Measurements from ENCODE around the gene BCAS1.

Gene BCAS1

DNA sequence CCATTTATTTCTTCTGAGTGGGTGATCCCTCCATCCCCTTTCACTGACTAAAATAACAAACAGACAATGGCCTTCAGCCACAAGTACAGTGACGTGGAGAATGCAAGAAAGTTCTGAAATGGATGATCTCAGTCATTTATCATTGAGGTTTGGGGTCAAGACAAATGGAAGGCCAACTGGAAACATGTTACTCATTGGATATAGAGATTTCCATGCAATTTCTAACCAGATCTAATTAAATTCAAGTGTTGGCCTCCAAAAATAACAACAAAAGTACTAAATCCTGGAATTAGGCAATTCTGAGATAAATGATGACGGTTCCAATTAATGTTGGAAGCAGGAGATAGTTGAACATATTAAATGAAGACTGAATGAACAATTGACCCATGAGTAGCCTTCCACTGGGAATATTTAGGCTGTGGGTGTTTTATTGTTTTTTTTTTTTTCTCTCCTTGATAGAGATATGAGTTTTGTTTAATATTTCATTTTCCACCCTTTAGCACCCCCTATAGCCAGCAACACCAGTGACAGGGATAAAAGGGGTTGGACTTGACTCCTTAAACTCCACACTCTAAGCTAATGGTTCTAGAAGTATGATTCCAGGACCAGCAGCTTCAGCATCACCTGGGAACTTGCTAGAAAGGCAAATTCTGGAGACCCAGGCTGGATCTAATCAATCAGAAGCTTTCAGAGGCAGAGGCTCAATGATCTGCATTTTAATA lies 112.8 kb downstream of the BCAS1 start:
- no peak for DNase-seq

DNA sequence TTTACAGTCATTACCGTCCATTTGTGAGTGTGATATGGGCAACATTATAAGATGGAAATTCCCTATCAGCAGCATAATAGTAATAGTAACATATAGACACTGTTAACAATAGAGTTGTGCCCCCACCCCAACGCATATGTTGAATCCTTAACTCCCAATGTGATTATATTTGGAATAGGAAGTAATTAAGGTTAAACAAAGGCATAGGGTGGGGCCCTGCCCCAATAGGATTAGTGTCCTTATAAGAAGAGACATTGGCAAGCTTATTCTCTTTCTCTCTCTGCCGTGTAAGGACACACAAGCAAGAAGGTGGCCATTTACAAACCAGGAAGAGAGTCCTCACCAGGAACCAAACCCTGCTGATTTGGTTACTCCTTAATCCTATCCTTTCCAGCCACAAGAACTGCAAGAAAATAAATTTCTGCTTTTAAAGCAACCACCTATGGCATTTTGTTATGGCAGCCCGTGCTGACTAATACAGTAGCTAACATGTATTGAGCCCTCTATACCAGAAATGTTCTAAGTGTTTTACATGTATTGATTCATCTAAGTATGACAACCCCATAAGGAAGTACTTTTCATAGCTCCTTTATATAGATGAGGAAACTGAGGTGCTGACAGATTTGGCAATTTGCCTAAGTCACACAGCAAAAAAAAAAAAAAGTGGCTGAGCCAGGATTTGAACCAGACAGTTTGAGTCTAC lies 114.2 kb downstream of the BCAS1 start:
- no peak for DNase-seq

DNA sequence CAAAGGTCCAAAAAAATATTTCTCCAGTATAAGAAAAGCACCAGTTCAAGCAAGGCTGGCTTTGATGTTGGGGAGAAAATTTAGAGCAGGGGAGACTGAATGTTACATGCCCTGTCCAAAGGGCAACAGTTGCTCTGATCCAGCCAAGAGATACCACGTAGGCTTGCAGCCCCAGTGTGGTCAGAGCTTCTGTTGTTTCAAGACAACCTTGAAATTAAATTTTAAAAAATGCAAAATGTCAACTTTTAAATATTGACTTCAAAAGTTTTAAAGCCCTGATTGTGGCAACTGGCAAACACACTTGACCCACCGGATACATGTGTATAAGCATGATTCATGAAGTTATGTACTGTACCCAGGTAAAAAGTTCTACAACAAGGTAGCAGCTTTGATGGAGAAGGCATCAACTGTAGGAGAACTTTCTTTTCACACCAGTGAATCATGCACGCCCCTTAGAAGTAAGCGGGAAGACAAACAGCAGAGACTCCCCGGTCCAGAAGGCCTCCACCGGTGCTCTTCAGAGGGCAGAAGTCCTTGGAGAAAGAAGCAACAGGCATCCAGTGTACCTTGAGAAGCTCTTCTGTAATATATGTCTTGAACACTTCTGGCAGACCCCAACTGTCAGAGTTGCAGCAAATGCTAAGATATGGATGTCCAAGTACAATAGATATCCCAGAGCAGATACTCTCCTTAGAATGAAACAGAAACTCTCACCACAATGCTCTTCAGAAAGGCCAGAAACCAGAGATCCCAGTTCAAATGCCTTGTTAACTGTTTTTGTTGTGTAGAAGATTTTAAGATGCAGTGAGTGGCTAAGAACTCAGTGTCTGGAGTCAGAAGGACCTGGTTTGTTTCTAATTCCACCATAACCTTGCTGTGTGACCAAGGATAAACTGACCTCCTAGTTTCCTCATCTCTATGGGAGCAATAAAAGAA lies 115.4 kb downstream of the BCAS1 start:
- DNase-seq = no peak

DNA sequence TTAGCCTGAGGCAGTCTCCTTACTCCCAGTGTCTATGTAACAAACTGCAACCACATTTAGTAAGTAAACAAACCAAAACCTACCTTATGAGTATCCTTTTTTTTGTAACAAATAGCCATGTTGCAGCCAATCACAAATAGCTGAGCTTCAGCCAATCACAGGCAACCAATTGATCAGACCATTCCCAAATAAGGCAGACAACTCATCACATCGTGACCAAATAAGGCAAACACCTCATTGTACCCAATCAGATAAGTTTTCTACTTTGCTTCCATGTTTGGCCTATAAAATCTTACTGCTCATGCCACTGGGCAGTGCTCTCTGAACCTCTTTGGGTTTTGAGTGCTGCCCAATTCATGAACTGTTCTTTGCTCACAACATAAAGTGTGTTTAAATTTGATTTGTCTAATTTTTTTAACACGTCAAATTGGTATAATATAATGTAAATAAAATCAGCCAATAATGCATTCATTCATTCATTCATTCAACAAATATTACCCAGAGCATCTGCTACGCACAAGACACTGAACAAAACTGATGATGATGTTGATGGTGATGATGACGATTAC lies 117.8 kb downstream of the BCAS1 start:
- DNase-seq = no peak

DNA sequence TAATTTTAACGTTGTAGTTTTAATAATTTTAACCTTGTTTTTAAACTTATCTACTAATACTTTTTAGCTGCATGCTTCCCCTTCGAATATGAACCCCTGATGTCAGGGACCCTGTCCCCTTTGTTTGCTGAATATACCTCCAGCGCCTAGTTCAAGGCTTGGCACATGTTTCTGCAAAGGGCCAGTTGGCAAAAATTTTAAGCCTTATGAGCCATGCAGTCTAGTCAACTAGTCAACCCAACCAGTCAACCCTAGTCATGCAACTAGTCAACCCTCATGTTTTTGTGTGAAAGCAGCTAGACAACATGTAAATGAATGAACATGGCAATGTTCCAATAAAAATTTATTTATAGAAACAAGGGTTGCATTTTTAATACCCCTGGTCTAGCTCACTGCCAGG lies 119.8 kb downstream of the BCAS1 start:
- no peak for DNase-seq

DNA sequence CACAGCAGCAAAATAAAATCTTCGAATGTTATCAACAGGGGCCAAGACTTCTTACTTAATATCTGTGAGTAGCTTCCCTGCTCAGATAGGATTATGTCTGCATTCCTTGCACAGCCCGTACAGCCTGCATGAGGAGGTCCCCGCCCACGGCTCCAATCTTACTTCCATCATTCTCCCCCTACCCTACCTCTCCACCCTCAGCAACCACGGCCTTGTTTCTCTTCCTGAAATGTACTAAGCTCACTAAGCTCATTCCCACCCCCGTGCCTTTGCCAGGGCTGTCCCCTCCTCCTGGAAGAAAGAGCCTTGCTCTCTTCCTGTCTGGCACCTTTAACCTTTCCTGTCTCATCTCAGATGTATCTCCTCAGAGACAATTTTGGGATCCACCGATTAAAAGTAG lies 120.4 kb downstream of the BCAS1 start:
- no peak for DNase-seq

DNA sequence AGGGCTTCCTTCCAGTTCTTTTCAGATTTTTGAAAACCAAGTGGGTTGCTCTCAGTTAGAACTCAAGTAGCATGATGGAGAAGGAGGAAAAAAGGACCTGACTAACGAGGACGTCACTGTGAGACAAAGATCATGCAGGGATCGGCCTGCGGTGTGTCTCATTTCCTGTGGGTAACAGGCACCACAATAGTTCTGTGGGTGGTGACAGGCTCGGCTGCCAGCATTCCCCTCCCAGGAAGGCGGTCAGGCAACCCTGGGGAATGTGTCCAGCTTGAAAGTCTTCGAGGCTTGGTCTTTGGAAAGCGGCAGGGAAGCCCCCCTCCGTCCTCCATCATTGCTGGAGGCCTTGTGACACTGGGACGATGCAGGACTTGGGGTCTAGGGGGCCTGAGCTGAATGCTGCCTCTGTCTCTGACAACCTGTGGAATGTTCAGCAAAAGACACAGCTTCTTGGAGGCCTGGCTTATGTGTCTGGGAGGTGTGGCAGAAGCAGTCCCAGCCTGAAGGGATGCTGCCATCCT lies 121.0 kb downstream of the BCAS1 start:
- DNase-seq = no peak

DNA sequence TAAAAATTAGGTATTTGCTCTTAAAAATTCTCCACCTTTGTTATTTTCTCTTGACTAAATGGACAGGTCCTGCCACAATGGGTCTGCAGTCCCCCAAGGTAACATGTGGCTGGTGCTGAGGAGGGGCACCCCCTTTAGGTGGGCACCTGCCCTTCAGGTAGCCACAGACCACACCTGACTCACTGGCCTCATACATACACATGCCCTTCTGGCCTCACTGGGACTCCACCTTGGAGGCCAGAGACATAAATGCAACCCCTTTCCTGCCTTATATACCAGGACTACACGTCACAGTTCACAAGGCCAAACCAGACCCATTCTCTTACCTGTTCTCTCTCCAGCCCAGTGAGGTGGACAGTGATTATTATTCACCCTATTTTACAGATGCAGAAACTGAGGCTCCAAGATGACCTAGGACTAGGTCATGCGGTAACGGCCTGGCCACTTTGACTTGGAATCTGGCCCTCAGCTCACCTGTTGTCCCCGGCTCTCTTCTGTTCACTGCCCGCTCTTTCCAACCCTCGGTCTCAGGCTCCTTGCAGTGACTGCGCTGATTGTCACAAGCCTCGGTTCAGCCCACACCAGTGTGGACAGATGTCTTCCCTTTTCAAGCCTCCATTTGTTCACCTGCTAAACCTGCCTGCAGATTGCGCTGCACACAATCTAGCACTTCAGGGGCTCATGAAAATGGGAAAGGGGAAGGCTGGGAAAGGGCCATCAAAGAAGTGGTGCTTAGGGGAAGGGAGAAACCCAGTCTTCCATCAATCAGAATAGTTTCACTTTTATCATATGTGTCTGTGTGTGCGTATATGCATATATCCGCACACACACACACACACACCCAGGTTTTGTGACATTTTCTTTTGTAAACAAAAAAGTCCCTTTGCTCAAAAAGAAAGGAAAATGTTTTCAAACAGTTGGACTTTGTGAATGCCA lies 121.7 kb downstream of the BCAS1 start:
- DNase-seq = no peak

DNA sequence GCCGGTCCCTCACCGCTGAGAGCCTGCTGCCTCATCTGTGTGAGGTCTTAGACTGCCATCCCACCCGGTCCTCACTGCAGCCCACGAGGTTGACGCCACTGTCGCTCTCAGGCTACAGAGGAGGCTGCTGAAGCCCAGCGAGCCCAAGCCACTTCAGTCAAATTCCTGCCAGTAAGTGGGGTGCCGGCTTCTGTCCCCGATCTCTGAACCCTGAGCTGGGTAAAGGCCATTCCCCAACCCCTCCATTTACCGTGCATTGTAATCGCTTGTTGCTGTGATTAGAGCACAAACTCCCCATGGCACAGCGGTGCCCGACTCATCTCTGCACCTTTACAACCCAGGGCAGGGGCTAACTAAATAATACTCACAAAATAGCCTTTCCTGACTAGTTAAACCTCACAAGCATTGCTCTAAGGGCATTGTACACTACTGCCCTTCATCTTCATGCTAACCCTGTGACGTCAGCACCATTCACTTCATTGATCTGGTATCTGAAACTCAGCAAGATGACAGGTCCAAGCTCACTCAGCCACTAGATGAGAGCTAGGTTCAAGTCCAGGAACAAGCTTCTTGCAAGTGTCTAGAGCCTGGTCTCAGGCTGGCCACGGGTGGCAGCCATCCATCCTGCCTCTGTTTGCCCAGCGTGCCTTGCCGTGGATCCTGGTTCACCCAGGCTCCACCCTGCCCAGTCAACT lies 122.7 kb downstream of the BCAS1 start:
- no peak for DNase-seq

DNA sequence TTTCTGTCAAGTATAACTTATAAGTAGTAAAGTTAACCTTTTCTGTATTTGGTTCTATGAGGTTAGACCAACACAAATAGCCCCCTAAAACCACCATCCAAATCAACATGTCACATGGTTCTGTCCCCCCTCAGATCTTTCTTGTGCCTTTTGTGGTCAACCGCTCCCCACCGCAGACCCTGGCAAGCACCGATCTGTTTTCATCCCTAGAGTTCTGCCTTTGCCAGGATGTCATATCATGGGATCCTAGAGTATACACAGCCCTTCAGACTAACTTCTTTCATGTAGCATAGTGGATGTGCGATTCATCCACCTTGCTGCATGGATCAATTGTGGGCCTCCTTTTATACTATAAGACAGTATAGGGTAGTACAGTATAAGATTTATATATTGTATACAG lies 124.3 kb downstream of the BCAS1 start:
- no peak for DNase-seq

DNA sequence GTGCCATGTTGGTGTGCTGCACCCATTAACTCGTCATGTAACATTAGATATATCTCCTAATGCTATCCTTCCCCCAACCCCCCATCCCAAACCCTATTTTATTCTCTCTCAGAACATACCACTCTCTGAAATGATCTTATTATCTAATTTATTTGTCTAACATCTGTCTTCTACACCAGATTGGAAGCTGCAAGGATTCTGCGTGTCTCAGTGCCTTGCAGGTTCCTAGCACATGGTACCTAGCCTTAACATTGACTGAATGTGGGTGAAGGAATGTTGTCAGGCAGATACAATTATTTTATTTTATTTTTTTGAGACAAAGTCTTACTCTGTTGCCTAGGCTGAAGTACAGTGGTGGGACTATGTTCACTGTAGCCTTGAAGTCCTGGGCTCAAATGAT lies 124.9 kb downstream of the BCAS1 start:
- no peak for DNase-seq

DNA sequence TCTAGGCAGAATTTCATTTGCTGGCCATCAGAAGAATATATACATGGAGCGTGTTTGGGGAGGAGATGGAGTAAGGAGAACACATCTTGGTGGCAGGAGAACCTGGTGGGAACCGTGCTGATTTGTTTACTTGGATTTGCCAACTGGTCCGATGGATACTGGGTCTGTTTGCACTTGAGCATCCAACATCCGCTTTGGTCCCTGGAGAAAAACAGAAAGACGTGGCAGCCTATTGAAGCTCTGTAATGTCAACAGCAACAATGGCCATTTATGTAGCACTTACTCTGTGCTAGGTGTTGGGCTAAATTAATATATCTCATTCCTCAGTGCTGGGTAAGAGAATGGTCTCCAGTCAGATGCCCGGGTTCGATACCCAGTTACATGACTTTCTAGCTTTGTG lies 125.6 kb downstream of the BCAS1 start:
- DNase-seq = no peak

DNA sequence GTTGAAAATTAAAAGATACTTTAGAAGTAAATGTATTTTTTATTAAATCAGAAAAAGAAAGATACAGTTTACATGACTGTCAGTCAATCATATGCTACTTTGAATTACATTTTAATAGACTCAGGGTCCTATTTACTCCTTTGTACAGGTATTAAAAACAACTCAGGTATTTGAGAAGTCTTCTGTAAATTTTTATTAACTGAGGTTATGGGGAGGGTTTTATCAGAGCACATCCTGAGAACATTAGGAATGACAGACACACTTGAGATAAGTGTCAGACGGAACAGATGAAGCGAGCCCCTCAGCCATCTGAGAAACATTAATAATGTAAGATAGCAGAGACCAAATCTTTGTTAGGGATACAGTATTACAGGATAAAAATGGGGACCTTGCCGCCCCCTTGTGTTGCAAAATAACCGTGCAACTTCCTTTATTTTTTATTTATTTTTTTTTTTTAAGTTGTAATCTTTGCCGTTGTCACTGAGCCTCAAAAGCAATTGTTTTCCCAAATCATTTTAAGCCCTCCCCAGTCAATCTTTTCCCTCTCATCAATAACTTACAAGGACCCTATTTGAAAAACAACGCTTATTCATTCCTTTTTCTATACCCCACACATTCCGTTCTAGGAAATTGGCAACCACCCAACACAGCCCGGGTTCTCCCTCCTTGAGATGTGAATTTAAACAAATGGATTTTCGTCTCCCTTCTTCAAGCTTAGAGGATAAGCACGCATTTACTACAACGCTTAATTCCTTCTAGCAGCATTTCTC lies 126.7 kb downstream of the BCAS1 start:
- DNase-seq = peak; percentile 47

DNA sequence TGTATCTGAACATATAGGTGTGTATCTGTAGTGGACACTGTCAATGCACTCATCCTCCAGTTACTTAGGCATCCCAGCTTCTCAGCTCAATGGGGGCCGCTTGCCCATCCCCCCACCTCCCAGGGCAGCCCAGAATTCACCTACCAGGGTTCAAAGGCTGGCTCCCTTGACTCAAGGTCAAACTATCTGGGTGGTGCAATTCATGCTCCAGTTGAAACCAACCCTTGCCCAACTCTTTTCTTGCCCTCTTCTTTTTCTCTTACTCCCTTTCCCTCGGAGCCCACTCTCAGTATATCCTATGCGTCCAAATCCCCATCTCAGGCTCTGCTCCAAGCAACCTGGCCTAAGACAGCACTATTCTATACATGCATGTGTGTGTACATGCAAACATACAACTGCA lies 127.4 kb downstream of the BCAS1 start:
- no peak for DNase-seq

DNA sequence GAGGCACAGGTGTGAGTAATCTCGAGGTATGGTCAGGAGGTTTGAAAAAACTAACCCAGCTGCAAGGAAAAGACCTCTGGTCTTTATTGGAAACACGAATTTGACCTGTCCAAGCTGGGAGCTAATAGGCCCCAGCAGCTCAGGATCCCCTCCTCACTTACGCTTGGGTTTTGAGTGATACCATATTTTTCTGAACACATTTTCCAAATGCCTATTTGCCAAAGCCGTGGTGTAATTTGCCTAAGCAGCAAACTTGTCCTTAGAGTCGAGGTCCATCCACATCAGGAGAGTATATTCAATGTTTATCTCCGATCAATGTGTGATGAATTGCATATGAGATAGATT lies 128.0 kb downstream of the BCAS1 start:
- no peak for DNase-seq

DNA sequence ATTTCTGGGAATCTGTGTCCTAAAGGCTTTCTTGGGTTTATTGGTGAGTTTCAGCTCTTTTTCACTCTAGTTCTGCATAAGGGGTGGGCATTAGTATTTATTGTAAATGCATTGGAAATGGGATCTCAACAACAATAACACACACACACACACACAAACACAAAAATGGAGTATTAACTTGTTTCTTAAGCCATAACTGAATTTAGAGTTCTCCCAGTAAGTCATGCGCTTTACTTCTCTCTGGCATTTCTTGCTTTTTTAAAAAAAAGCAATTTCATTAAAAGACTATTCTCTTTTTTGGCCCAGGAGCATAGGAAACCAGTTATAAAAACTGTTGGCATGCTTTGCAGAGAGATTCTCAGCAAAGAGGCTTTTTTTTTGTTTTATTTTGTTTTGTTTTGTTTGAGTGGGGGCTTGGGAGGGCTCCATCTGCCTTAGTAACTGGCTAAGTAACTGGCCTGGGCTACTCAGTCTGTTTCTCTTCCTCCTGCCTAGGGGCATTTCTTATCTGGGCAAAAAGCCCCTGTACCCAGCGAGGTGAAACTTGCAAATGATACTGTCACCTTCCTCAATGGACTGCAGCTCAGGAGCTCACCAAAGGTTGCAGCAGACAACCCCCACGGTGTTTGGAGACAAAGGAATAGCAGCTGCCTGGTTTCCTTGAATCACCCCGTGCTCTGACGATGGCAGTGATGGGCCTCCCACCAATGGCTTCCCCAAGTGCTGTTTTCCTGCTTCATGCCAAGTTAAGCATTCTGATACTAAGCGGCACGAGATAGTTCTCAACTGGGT lies 128.5 kb downstream of the BCAS1 start:
- DNase-seq = no peak

DNA sequence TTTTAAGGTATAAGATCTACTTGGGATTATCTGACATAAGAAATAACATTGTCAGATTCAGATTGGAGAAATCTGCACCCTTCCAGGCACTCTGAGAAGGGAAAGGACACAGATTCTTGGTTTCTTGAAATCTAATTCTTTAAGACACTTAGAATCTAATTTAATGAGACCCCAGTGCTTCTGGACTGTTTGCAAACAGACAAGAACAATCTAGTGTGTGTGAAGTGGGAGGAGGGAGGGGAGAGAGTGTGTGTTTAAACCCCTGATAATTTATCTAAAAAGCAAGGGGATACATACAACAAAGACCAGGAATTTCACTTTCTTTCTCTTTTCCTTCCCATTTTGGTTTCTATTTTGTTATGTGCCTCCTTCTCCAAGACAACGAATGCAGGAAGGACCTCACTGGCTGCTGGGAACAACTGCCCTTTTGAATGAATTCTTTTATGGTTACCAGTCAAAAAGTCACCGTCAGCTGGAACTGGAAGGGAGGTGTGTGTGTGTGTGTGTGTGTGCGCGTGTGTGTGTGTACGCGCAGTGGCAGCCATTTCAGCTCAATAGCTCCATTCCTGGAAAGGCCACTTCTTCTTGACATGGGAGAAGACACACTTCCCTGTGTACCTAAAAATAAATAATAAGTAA lies 129.4 kb downstream of the BCAS1 start:
- DNase-seq = no peak

DNA sequence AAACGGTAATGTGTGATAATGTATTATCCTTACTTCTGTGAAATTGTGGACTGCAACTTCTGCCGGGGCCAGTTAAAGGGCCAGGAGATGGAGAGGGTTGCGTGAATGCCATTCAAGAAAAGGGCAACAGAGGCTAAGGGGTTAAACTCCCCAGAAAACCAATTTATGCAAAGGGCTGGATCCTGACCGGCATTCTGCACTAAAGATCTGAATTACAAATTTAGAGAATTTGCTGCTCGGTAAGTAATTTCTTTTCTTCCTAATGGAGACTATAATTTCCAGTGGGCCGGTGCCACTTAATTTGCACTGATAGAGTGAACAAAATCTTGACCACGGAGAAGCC lies 130.1 kb downstream of the BCAS1 start:
- DNase-seq = no peak

Data from NCI-H2171 (cell line).